ENCODE data around the gene GRIN2C.

GRIN2C gene

GRCh38 chr17:74893936-74894671, 34.4 kb upstream of the GRIN2C start:
- TF ChIP-seq REST (IDR thresholded peaks at IDR 0.05; ENCODE audit: insufficient read depth in 1 of 2, low read depth in 2 of 2, low read length in 2 of 2) (no peak), POLR2AphosphoS5 (IDR thresholded peaks at IDR 0.05; ENCODE audit: low read depth, low read length) (no peak), SIN3A (IDR thresholded peaks at IDR 0.05; ENCODE audit: borderline replicate concordance, insufficient read depth, low read length) (no peak), FOXP2 (optimal IDR thresholded peaks at IDR 0.05; ENCODE audit: borderline replicate concordance, extremely low read depth, extremely low read length, insufficient read depth) (no peak), TAF1 (IDR thresholded peaks at IDR 0.05; ENCODE audit: borderline replicate concordance, insufficient read depth, low read length) (no peak)

- no peak for TF ChIP-seq SIN3A (IDR thresholded peaks at IDR 0.05; ENCODE audit: borderline replicate concordance, insufficient read depth, low read length)
- no peak for TF ChIP-seq POLR2AphosphoS5 (IDR thresholded peaks at IDR 0.05; ENCODE audit: low read depth, low read length)
- no peak for TF ChIP-seq FOXP2 (optimal IDR thresholded peaks at IDR 0.05; ENCODE audit: borderline replicate concordance, extremely low read depth, extremely low read length, insufficient read depth)
- no peak for TF ChIP-seq TAF1 (IDR thresholded peaks at IDR 0.05; ENCODE audit: borderline replicate concordance, insufficient read depth, low read length)
- TF ChIP-seq REST (IDR thresholded peaks at IDR 0.05; ENCODE audit: insufficient read depth in 1 of 2, low read depth in 2 of 2, low read length in 2 of 2): no peak
Observed at GRCh38 chr17:74892974-74893911, 33.6 kb upstream of the GRIN2C start, which contains the start of gene FADS6. TSS of gene FADS6 (minus strand) at chr17:74893633. CDS start at chr17:74893595, 38 bp downstream.

GRCh38 chr17:74892013-74892841, 32.5 kb upstream of the GRIN2C start:
- TF ChIP-seq TAF1 (IDR thresholded peaks at IDR 0.05; ENCODE audit: borderline replicate concordance, insufficient read depth, low read length) (no peak), SIN3A (IDR thresholded peaks at IDR 0.05; ENCODE audit: borderline replicate concordance, insufficient read depth, low read length) (no peak), POLR2AphosphoS5 (IDR thresholded peaks at IDR 0.05; ENCODE audit: low read depth, low read length) (no peak), FOXP2 (optimal IDR thresholded peaks at IDR 0.05; ENCODE audit: borderline replicate concordance, extremely low read depth, extremely low read length, insufficient read depth) (no peak), REST (IDR thresholded peaks at IDR 0.05; ENCODE audit: insufficient read depth in 1 of 2, low read depth in 2 of 2, low read length in 2 of 2) (no peak)

- TF ChIP-seq REST (IDR thresholded peaks at IDR 0.05; ENCODE audit: insufficient read depth in 1 of 2, low read depth in 2 of 2, low read length in 2 of 2) (no peak), FOXP2 (optimal IDR thresholded peaks at IDR 0.05; ENCODE audit: borderline replicate concordance, extremely low read depth, extremely low read length, insufficient read depth) (no peak), TAF1 (IDR thresholded peaks at IDR 0.05; ENCODE audit: borderline replicate concordance, insufficient read depth, low read length) (no peak), POLR2AphosphoS5 (IDR thresholded peaks at IDR 0.05; ENCODE audit: low read depth, low read length) (no peak), SIN3A (IDR thresholded peaks at IDR 0.05; ENCODE audit: borderline replicate concordance, insufficient read depth, low read length) (no peak)
Observed at GRCh38 chr17:74890554-74890953, 30.9 kb upstream of the GRIN2C start.

Data from PFSK-1 (cell line).